Measurements from ENCODE around the gene ANXA9. TPM values are rescaled to one million over a fixed set of nuclear protein-coding genes. Genes with fewer than 3 reads are reported as not detected.

Gene ANXA9
- total RNA-seq, 2 experiments from 2014 or later: 0.65 to 1.1 TPM

DNA sequence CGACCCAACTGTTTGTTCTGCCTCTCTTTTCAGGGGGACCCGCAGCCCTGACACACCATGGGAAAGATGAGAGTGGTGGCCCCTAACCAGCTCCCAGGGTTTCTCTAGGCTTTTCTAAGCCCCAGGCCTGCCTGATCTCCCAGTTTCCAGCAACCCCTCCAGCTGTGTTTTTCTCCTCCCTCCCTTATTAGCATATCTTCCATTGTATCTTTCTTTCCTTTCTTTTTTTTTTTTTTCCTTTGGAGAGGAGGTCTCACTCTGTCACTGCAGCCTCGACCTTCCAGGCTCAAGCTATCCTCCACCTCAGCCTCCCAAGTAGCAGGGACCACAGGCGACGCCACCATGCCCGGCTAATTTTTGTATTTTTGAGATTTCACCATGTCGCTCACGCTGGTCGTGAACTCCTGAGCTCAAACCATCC lies 5.7 kb upstream of the ANXA9 start:
- no TSS peak for BruUV-seq (replicated peaks)
- ChIA-PET CTCF (ENCODE audit: unreplicated experiment) (interaction anchor here (1.6 kb wide), 1 partner anchor 30 kb away, joined by 6 read pairs; the partner anchor contains the start of gene MINDY1), POLR2A (interaction anchor here (0.7 kb wide), 4 partner anchors 9 to 361 kb away, joined by 3 to 4 read pairs (median 3); no protein-coding TSS in a partner anchor)
- Histone ChIP-seq H3K9me3 (ENCODE audit: low read length) (no peaks in the 10 kb centered on the region), H2AFZ (ENCODE audit: low read length) (no peak overlapping the region), H3K4me1 (ENCODE audit: insufficient read depth, low read length, poor library complexity, severe bottlenecking) (peaks cover 51% of the 10 kb centered on the region), H3K4me2 (ENCODE audit: low read length) (no peak overlapping the region), H3K9me2 (ENCODE audit: insufficient read depth, low read length) (no peaks in the 10 kb centered on the region), H3K27ac (ENCODE audit: low read depth, low read length, poor library complexity, severe bottlenecking) (no peak overlapping the region), H4K20me1 (ENCODE audit: insufficient read depth, low read length) (no peaks in the 10 kb centered on the region), H3K79me2 (ENCODE audit: insufficient read depth, low read depth, low read length) (peaks cover 27% of the 10 kb centered on the region; the same call in 1 of the 2 replicates), H3K4me3 (ENCODE audit: low read depth, low read length, poor library complexity, severe bottlenecking) (no peak overlapping the region), H3K36me3 (ENCODE audit: insufficient read depth, low read length) (peaks cover 3% of the 10 kb centered on the region; the same call in 1 of the 2 replicates)
- intact Hi-C loops (cut with micrococcal nuclease; ENCODE audit: unreplicated experiment): loop anchor here (5.0 to 10.0 kb wide), 2 partner anchors 349 to 512 kb away; partner anchors contain the start of gene ENSA
- DNase-seq (ENCODE audit: low spot score): no peak
- no peak for TF ChIP-seq EZH2phosphoT487 (IDR thresholded peaks at IDR 0.05; ENCODE audit: borderline replicate concordance, low read depth, low read length)
- TF ChIP-seq, protein P1, sequence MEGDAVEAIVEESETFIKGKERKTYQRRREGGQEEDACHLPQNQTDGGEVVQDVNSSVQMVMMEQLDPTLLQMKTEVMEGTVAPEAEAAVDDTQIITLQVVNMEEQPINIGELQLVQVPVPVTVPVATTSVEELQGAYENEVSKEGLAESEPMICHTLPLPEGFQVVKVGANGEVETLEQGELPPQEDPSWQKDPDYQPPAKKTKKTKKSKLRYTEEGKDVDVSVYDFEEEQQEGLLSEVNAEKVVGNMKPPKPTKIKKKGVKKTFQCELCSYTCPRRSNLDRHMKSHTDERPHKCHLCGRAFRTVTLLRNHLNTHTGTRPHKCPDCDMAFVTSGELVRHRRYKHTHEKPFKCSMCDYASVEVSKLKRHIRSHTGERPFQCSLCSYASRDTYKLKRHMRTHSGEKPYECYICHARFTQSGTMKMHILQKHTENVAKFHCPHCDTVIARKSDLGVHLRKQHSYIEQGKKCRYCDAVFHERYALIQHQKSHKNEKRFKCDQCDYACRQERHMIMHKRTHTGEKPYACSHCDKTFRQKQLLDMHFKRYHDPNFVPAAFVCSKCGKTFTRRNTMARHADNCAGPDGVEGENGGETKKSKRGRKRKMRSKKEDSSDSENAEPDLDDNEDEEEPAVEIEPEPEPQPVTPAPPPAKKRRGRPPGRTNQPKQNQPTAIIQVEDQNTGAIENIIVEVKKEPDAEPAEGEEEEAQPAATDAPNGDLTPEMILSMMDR (conservative IDR thresholded peaks at IDR 0.05; ENCODE audit: low read length): no peak

DNA sequence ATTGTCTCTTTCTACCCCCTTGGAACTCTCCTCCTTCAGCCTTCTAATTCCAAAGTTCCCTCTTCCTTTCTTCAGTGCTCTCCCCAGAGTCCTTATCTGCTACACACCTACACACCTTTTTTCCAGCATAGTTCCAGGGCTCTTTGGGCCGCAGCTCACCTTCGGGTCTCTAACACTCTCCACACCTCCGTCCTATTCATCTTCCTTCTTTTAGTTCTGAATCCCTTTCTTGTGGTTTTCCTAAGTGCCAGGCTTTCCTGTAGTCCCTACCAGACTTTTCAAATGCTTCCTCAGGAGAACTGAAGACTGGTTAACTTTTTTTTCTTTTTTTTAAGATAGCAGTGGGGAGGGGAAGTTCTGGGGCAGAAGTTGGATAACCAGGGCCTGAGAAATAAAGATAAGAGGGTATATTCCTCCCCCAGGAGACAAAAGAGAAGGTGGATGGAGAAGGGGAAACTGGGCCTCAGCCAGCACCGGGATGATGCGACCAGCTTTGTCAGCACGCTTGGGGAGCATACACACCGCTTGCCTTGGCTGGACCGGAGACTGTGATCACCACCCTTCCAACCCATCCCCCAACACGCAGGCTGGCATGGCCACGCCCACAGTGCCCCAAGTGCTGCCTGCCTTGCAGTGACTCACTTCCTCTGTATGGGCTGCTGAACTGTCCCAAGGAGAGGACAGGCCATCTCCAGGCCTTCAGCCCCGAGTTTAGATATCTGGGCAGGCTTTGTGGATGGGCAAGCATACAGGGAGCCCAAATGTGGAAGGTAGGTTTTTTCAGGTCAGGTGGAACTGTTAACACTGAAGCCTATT lies 5.0 kb upstream of the ANXA9 start:
- Histone ChIP-seq H3K4me1 (ENCODE audit: insufficient read depth, low read length, poor library complexity, severe bottlenecking) (peaks cover 53% of the 10 kb centered on the region), H3K4me3 (ENCODE audit: low read depth, low read length, poor library complexity, severe bottlenecking) (no peak overlapping the region), H4K20me1 (ENCODE audit: insufficient read depth, low read length) (no peaks in the 10 kb centered on the region), H3K9me2 (ENCODE audit: insufficient read depth, low read length) (no peaks in the 10 kb centered on the region), H3K4me2 (ENCODE audit: low read length) (peak overlapping the region; percentile 49), H3K27ac (ENCODE audit: low read depth, low read length, poor library complexity, severe bottlenecking) (no peak overlapping the region), H2AFZ (ENCODE audit: low read length) (peak overlapping the region; percentile 7; the same call in 1 of the 2 replicates), H3K36me3 (ENCODE audit: insufficient read depth, low read length) (peaks cover 2% of the 10 kb centered on the region; the same call in 1 of the 2 replicates), H3K9me3 (ENCODE audit: low read length) (no peaks in the 10 kb centered on the region), H3K79me2 (ENCODE audit: insufficient read depth, low read depth, low read length) (peaks cover 20% of the 10 kb centered on the region; the same call in 1 of the 2 replicates)
- CTCF ChIA-PET (ENCODE audit: unreplicated experiment): interaction anchor here (1.6 kb wide), 1 partner anchor 30 kb away, joined by 6 read pairs; the partner anchor contains the start of gene MINDY1
- no TSS peak for BruUV-seq (replicated peaks)
- intact Hi-C loops (cut with micrococcal nuclease; ENCODE audit: unreplicated experiment): loop anchor here (5.0 to 10.0 kb wide), 2 partner anchors 350 to 512 kb away; partner anchors contain the start of gene ENSA
- peak; percentile 67 for DNase-seq (ENCODE audit: low spot score)
- TF ChIP-seq, protein P1 (conservative IDR thresholded peaks at IDR 0.05; ENCODE audit: low read length): no peak
- no peak for TF ChIP-seq EZH2phosphoT487 (IDR thresholded peaks at IDR 0.05; ENCODE audit: borderline replicate concordance, low read depth, low read length)
- POLR2A ChIA-PET: interaction anchor here (0.5 to 0.7 kb wide), 4 partner anchors 10 to 284 kb away, joined by 3 to 4 read pairs (median 3); no protein-coding TSS in a partner anchor

Measured in OCI-LY7 (cell line).